HG03139 (cell line): ENCODE measurements around the gene CRYBB2.
"Not testable (repeated sequence)": the region's sequence is repeated elsewhere in the genome, so short reads cannot be mapped to it uniquely, and the experiment has no call there.

Experiments
- ATAC-seq: cut with Tn5 transposase; IDR thresholded peaks from one replicate; pipeline ENCODE4 v1.9.1; 2021; ENCODE audit not compliant: unreplicated experiment

The CRYBB2 gene

DNA sequence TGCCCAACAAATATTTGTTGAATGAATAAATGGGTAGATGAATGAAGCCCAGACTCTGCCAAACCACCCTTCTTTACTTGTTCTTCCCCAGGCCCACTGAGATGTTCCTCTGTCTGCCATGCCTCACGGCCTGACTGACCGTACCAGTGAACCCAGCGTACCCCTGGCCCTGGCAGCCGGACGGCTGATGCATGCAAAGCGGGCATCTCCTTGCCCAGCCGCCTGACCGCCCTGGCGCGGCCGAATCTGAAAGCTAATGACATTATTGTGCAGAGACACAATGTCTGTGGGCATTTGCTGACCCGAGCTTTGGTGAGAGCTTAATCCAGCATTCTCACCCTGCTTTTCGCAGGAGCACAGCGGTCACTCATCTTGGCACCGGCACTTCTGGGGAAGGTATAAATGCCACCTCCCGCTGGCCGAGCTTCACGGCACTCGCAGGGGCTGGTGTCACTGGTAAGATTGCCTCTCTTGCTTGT is at the start of gene CRYBB2:
Gene CRYBB2, plus strand, starts transcription at position 429 of the 479 bp plus-strand sequence. CDS start 1,791 bp downstream, outside the sequence.
- ATAC-seq: no peak

- ATAC-seq: no peak
These were observed 48.9 kb upstream of the CRYBB2 start for GRCh38 chr22:25170426-25170980.

DNA sequence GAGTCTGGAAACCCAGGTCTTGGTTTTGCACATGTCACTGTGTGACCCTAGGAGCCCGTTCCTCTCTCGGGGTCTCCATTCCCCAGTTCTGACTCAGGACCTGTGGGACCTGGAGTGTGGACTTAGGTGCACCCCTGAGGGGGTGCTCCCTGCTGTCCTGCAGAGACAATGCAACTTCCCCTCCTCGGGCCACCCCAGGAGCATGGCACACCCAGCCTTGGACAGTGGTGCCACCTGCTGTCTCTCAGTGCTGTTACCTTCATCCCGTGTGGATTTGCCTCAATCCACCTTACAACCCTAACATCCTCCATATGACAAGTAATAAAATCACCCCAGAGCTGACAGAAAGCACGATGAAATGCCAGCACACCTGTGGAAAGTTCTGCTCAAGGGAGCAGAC is 47.3 kb upstream of the CRYBB2 start:
- no peak for ATAC-seq

GRCh38 chr22:25174156-25174887 is 45.1 kb upstream of the CRYBB2 start:
- ATAC-seq: no peak

GRCh38 chr22:25174888-25175411 is 44.5 kb upstream of the CRYBB2 start:
- ATAC-seq: no peak

- no peak for ATAC-seq
These were observed 43.3 kb upstream of the CRYBB2 start for GRCh38 chr22:25176175-25176574.

- no peak for ATAC-seq
These were observed 42.6 kb upstream of the CRYBB2 start for GRCh38 chr22:25176799-25177198.

DNA sequence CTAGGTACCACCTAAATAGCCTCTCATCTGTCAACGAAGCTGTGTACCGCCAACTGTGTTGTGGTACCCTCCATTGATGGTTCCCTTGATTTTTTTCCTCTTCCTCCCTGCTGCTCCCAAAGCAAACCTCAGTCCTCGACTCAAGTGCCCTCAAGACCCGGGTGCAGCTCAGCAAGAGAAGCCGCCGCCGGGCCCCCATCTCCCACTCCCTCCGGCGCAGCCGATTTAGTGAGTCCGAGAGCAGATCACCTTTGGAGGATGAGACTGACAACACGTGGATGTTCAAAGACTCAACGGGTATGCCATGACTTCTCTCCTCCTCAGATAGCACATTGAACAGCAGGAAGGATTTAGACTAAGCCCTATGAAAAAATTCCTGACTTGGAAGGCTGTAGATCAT is 42.2 kb upstream of the CRYBB2 start:
- no peak for ATAC-seq

DNA sequence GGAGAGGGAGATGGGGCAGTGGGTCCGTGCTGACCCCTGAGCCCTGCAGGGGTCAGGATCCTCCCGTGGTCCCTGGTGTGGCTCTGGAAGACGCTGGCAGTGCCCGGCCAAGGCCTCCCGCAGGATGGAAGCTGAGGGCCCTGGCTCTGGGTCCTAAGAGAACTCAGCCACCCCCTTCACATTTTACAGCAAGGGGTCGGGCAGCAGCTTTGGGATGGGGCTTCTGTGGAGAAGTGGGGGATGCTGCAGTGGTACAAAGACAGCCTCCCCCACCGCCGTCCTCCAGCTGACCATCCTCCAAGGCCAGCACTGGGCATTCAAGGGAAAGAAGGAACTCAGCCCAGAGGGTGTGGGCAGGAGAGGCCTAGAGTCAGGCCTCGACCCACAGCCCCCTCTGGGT is 41.5 kb upstream of the CRYBB2 start:
- no peak for ATAC-seq

- ATAC-seq: not testable (repeated sequence)
These were observed 41.1 kb upstream of the CRYBB2 start for GRCh38 chr22:25178348-25178747.

DNA sequence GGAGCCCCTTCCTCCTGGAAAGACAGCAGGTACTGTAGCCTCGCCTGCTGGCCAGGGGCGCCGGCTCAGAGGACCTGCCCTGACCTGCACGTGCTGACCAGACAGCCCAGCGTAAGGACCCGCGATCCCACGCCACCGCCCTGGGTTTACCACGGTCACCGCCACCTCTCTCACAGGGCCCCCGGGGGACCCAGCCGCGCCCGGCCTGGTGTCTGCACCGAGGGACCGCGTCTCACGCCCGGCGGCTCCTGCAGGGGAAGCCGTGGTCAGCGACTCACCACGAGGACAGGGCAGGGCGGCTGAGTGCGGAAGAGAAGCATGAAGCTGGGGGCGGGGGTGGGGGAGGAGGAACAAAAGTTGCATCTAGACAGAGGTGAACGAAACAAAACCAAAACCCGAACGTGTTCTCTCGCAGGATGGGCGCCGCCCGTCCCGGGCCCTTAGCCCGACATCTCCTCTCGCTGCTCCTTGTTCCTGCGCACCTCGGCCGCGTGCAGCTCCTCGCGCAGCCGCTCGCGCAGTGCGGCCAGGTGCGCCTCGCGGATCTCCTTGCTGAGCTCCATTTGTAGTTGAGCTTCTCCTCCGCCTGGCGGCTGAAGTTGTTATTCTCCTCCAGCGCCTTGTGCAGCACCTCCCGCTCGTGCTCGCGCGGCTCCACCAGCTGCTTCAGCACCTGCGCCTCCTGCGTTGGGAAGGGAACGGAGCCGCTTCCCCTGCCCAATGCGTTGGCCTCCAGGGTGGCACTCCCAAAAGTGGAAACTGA is 40.4 kb upstream of the CRYBB2 start:
- not testable (repeated sequence) for ATAC-seq

DNA sequence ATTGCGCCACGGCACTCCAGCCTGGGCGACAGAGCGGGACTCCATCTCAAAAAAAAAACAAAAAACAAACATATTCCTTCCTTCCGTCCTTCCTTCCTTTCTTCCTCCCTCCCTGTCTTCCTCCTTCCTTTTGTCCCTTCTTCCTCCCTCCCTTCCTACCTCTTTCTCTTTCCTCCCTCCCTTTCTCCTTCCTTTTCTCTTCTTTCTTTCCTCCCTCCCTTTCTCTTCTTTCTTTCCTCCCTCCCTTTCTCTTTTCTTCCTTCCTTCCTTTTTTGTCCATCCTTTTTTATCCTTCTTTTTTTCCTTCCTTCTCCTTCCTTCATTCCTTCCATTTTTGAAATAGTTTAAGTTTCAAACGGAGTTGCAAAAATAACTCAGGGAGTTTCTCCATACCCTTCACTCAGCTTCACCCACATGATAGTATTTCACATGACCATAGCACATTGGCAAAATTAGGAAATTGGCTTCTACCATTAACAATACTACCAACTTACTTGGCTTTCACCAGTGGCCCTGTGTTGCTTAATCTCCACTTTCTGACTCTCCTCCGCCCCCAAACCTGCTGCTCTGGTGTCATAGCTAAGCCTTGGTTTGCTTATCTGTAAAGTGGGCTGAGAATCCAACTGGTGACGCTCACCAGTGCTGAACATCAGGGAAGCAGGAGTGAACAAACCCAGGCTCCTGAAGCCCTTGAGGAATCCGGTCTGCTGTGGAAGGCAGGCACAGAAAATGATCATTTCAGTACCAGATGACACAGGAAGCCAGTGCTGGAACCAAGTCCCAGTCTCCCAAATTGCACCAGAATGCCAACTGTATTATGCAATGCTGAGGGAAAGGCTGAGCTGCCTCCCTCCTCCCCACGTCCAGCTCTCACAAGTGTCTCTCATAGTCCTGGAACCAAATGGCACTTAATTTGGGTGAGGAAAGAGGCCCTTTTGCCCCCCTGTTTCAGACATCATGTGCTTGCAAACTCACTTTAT is 37.0 kb upstream of the CRYBB2 start:
- ATAC-seq: no peak

DNA sequence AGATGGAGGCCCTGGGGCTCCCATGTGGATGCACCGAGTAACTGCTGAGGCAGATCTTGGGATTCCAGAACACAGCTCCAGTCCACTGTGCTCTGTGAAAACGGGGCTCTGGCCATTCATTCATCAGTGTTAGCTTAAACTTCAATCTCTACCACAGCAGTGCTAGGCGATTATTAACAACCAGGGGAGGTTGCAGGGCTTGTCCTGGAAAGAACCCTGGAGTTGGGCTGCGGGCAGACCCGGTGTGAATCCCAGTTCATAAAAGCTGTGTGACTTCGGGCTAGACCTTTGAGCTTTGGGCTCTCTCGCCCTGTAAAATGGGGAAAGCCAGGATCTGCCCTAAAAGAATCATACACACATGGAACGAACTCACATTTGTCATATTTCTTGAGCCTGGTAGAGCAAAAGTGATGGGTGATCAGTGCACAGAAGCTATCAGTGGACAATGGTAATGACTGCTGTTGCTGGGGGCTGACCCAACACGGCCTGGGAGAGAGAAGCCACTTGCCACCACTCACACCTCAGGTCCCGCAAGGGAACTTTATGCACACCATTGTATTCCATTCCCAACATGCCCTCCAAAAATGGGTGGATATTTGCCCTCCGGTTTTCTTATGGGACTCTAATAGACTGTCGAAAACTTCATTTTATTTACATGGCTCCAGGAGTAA is 35.4 kb upstream of the CRYBB2 start:
- no peak for ATAC-seq

GRCh38 chr22:25186140-25186539 is 33.3 kb upstream of the CRYBB2 start:
- ATAC-seq: no peak

DNA sequence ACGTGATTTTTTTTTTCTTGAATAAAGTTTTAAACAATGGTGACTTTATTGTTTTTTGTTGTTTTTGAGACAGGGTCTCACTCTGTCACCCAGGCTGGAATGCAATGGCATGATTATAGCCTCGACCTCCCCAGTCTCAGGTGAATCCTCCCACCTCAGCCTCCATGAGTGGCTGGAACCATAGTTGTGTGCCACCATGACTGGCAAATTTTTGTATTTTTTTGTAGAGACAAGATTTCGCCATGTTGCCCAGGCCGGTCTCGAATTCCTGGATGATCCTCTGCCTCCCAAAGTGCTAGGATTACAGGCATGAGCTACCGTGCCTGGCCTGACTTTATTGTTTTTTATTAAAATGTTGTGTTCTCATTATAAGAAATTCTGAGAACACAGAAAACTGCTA is 32.0 kb upstream of the CRYBB2 start:
- no peak for ATAC-seq

DNA sequence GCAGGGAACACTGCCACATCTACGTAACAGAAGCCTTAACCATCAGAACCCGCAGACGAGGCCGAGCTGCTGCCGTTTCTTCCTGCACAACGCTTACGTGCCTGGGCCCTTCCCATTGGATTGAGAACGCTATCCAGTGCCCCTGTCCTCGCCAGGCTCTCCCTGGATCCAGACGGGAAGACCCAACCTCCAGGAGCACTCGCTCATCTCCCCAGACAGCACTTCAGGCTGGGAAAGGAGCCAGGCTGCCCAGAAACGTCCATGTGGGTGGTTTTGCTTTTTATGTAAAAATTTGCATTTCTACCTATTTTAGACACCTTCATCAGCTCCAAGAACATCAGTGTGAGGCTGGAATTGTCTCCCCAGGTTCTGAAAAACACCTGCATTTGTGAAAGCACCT is 27.0 kb upstream of the CRYBB2 start:
- no peak for ATAC-seq

- ATAC-seq: no peak
These were observed 26.3 kb upstream of the CRYBB2 start for GRCh38 chr22:25193130-25193529.

- no peak for ATAC-seq
These were observed 25.9 kb upstream of the CRYBB2 start for GRCh38 chr22:25193548-25193947.

DNA sequence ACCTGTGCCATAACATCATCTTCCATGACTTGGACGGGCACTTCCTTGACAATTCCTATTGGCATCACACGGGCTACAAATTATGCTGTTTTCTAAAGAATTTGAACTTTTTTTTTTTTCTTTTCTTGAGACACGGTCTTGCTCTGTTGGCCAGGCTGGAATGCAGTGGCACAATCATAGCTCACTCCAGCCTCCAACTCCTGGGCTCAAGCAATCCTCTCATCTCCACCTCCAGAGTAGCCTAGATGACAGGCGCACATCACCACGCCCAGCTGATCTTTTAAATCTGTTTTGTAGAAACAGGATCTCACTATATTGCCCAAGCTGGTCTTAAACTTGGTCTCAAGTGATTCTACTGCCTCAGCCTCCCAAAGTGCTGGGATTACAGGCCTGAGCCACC is 23.1 kb upstream of the CRYBB2 start:
- no peak for ATAC-seq

GRCh38 chr22:25197340-25197739 is 22.1 kb upstream of the CRYBB2 start:
- no peak for ATAC-seq
